ENCODE results near the gene PLXNC1.

- no peak for TF ChIP-seq ZNF239 (CRISPR knock-in tag; IDR thresholded peaks at IDR 0.05)
- TF ChIP-seq EHMT2 (IDR thresholded peaks at IDR 0.05) = no peak
Observed at GRCh38 chr12:94183708-94184379, 35.5 kb downstream of the PLXNC1 start.

Data from K562 (cell line).